HEK293 (cell line): ENCODE data around the gene MACROD1.

Experiments used
- CTCF ChIA-PET: fragments of 350-600 bp; formaldehyde crosslinking; extraction: SDS; loops from one replicate; lab custom pipeline; 2021; ENCODE audit warnings: antibody characterized with exemption; lab: Yijun Ruan, JAX
- POLR2A ChIA-PET: fragments of 300-600 bp; formaldehyde crosslinking; extraction: SDS; loops from one replicate; lab custom pipeline; 2020; ENCODE audit warnings: antibody characterized with exemption, inconsistent platforms; lab: Yijun Ruan, JAX
- H3K27ac ChIP-seq: fragments of 200-500 bp; sonication (Bioruptor generic); 2 replicates; pipeline ENCODE4 v1.5.1; 2014; ENCODE audit warnings: low read depth, low read length, control low read depth, inconsistent platforms; ENCODE audit errors: extremely low read depth
- H3K36me3 ChIP-seq, 2 experiments: fragments of 200-500 bp in 1 of 2; sonication (Bioruptor generic) in 1 of 2; 1 replicate in 1 of 2; 2 replicates in 1 of 2; pipeline ENCODE4 v1.5.1; 2014 to 2017; ENCODE audit warnings: inconsistent platforms in 2 of 2, low read length in 2 of 2; ENCODE audit not compliant: control insufficient read depth in 2 of 2, insufficient read depth in 1 of 2
- H3K4me1 ChIP-seq: fragments of 200-500 bp; sonication (Bioruptor generic); 2 replicates; pipeline ENCODE4 v1.5.1; 2014; ENCODE audit warnings: mild to moderate bottlenecking, low read length, inconsistent platforms; ENCODE audit not compliant: control insufficient read depth, insufficient read depth
- H3K4me3 ChIP-seq: 2 replicates; pipeline ENCODE4 v1.5.1; 2011; ENCODE audit warnings: low read depth, mild to moderate bottlenecking, control low read depth, low read length, moderate library complexity
- H3K9me3 ChIP-seq: fragments of 200-500 bp; sonication (Bioruptor generic); 2 replicates; pipeline ENCODE4 v1.5.1; 2014; ENCODE audit warnings: low read depth, low read length, inconsistent platforms; ENCODE audit not compliant: control insufficient read depth, insufficient read depth
- GLIS2 ChIP-seq: fragments of 450-650 bp; formaldehyde crosslinking; IDR thresholded peaks from 2 replicates; pipeline ENCODE4 v1.5.1; 2016; ENCODE audit warnings: missing biosample characterization, missing genetic modification characterization
- IKZF3 ChIP-seq: fragments of 450-650 bp; IDR thresholded peaks from 2 replicates; pipeline ENCODE4 v1.5.0; 2018; ENCODE audit warnings: missing biosample characterization, mild to moderate bottlenecking, missing genetic modification characterization, moderate library complexity
- KLF8 ChIP-seq: fragments of 450-650 bp; formaldehyde crosslinking; IDR thresholded peaks from 2 replicates; pipeline ENCODE4 v1.5.1; 2016; ENCODE audit warnings: missing biosample characterization, missing genetic modification characterization
- PRDM1 ChIP-seq: fragments of 450-650 bp; formaldehyde crosslinking; IDR thresholded peaks from 2 replicates; pipeline ENCODE4; 2016; ENCODE audit warnings: missing biosample characterization, missing genetic modification characterization
- SETDB1 ChIP-seq: IDR thresholded peaks from one replicate; pipeline ENCODE4 v1.6.1; 2017; ENCODE audit warnings: mild to moderate bottlenecking, low read length, moderate library complexity, mixed read lengths; ENCODE audit not compliant: insufficient read length
- TRIM28 ChIP-seq: IDR thresholded peaks from 2 replicates; pipeline ENCODE4 v1.6.1; 2011; ENCODE audit warnings: low read length, control low read depth, borderline replicate concordance
- ZBTB20 ChIP-seq: fragments of 450-650 bp; formaldehyde crosslinking; IDR thresholded peaks from 2 replicates; pipeline ENCODE4 v1.5.1; 2016; ENCODE audit warnings: missing biosample characterization, missing genetic modification characterization
- ZFHX2 ChIP-seq: fragments of 450-650 bp; formaldehyde crosslinking; conservative IDR thresholded peaks from 2 replicates; pipeline ENCODE4 v1.5.1; 2016; ENCODE audit warnings: missing biosample characterization, missing genetic modification characterization
- ZNF114 ChIP-seq: fragments of 450-650 bp; formaldehyde crosslinking; IDR thresholded peaks from 2 replicates; pipeline ENCODE4 v1.5.0; 2017; ENCODE audit warnings: missing biosample characterization, missing genetic modification characterization
- ZNF202 ChIP-seq: fragments of 450-650 bp; formaldehyde crosslinking; IDR thresholded peaks from 2 replicates; pipeline ENCODE4 v1.5.1; 2016; ENCODE audit warnings: missing biosample characterization, missing genetic modification characterization, borderline replicate concordance
- ZNF211 ChIP-seq: fragments of 450-650 bp; formaldehyde crosslinking; IDR thresholded peaks from 2 replicates; pipeline ENCODE4 v1.5.1; 2016; ENCODE audit warnings: low read depth, missing biosample characterization, missing genetic modification characterization
- ZNF341 ChIP-seq: fragments of 450-650 bp; formaldehyde crosslinking; IDR thresholded peaks from 2 replicates; pipeline ENCODE4; 2016; ENCODE audit warnings: low read depth, missing biosample characterization, missing genetic modification characterization
- ZNF544 ChIP-seq: fragments of 450-650 bp; formaldehyde crosslinking; IDR thresholded peaks from 2 replicates; pipeline ENCODE4 v1.5.0; 2017; ENCODE audit warnings: missing biosample characterization, missing genetic modification characterization
- ZNF561 ChIP-seq: fragments of 450-650 bp; IDR thresholded peaks from 2 replicates; pipeline ENCODE4 v1.5.1; 2018; ENCODE audit warnings: missing biosample characterization, missing genetic modification characterization, borderline replicate concordance
- ZNF654 ChIP-seq: fragments of 450-650 bp; formaldehyde crosslinking; IDR thresholded peaks from 2 replicates; pipeline ENCODE4 v1.5.1; 2016; ENCODE audit warnings: low read depth, missing biosample characterization, missing genetic modification characterization
- ZNF670 ChIP-seq: fragments of 450-650 bp; formaldehyde crosslinking; IDR thresholded peaks from 2 replicates; pipeline ENCODE4 v1.5.1; 2016; ENCODE audit warnings: missing biosample characterization, missing genetic modification characterization, low read depth
- ZNF777 ChIP-seq: fragments of 450-650 bp; formaldehyde crosslinking; IDR thresholded peaks from 2 replicates; pipeline ENCODE4 v1.5.1; 2017; ENCODE audit warnings: missing biosample characterization, missing genetic modification characterization, borderline replicate concordance
- TF ChIP-seq, protein P1 (sequence below): fragments of 450-650 bp; formaldehyde crosslinking; IDR thresholded peaks from 2 replicates; pipeline ENCODE4 v1.5.1; 2016; ENCODE audit warnings: missing biosample characterization, missing genetic modification characterization
- TF ChIP-seq, protein P2 (sequence below): fragments of 450-650 bp; formaldehyde crosslinking; IDR thresholded peaks from 2 replicates; pipeline ENCODE4 v1.5.1; 2016; ENCODE audit warnings: missing biosample characterization, missing genetic modification characterization
- TF ChIP-seq, protein P3 (sequence below): fragments of 450-650 bp; formaldehyde crosslinking; IDR thresholded peaks from 2 replicates; pipeline ENCODE4 v1.5.1; 2016; ENCODE audit warnings: missing biosample characterization, missing genetic modification characterization

The MACROD1 gene

DNA sequence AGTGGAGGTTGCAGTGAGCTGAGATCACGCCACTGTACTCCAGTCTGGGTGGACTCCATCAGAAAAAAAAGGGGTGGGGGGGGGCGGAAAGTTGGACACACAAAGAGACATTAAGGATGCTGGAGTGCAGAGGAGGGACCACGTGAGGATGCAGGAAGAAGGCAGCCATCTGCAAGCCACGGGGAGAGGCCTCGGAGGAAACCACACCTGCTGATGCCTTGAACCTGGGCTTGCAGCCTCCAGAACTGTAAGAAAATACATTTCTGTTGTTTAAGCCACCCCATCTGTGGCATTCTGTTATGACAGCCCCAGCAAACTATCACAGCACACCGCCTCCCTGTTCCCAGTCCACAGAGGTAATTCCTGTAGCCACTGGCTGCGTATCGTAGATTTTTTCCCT, 10.8 kb upstream of the MACROD1 start (continued):
- TF ChIP-seq ZNF114 (tag by site-specific recombination) (no peak), ZNF341 (tag by site-specific recombination) (no peak), IKZF3 (no peak), ZNF654 (no peak), ZFHX2 (tag by site-specific recombination) (no peak)

DNA sequence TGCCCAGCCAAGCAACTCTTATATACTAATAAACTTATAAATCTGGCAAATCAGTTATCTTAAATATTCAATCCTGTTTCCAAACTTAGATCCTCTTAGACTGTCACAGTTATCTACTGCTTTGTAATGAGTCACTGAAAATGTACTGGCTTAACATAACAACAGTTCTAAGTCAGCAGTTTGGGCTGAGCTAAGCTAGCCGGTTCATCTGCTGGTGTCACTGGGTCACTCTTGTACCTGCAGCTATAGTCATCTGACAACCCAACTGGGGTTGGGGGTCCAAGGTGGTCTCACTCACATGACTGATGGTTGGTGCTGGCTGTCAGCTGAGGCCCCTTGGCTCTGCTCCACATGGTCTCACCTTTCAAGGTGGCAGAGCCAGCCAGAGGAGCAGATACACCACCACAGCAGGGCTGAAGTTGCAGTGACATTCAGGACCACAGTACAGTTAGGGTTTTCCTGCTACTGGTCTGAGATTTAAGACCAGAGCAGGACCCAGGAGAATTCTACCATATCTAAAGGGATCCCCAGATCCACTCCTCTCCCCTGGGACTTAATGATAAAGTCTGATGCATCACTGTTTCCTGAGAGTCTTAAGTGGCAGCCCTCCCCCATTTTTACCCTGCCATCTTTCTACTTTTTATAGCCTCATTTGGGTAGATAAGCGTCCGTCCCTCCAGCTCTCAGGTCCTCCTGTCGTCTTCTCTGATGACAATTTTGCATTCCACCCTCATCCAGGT, 7.9 kb upstream of the MACROD1 start:
- no peaks in the 10 kb centered on the region for H3K9me3 ChIP-seq
- no peak overlapping the region for H3K27ac ChIP-seq
- CTCF ChIA-PET, result no interaction called here
- POLR2A ChIA-PET, result interaction anchor here (3.0 kb wide), 1 partner anchor 12 kb away, joined by 15 read pairs; the partner anchor contains the start of gene STIP1
- H3K4me1 ChIP-seq, result no peaks in the 10 kb centered on the region
- TF ChIP-seq ZNF670 (tag by site-specific recombination) (no peak), ZNF777 (tag by site-specific recombination) (no peak), TRIM28 (peak; percentile 93; the same call in 1 of the 2 replicates), ZNF211 (tag by site-specific recombination) (no peak), SETDB1 (peak; percentile 59), KLF8 (tag by site-specific recombination) (0 out of 2 replicates have a peak, but pooled peaks have one; percentile 17)
- no peak overlapping the region for H3K4me3 ChIP-seq
- H3K36me3 ChIP-seq, result peaks cover 0 to 5% of the 10 kb centered on the region in 2 experiments; a peak in 1 of 3 replicates

DNA sequence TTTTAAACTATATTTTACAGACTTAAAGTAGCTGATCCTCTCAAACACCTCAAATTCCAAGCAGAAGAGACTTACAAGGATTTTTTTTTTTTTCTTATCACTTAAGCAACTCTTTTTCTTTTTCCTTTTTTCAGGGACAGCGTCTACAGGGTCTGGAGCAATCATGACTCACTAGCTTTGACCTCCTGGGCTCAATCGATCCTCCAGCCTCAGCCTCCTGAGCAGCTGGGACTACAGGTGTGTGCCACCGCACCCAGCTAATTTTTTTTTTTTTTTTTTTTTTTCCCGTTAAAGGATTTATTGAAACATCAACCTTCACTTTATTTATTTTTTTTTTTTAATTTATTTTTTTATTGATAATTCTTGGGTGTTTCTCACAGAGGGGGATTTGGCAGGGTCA, 4.5 kb upstream of the MACROD1 start:
- TF ChIP-seq ZNF202 (tag by site-specific recombination) (no peak), ZNF544 (tag by site-specific recombination) (no peak), PRDM1 (no peak), ZNF561 (tag by site-specific recombination) (no peak)
- TF ChIP-seq, protein P1, sequence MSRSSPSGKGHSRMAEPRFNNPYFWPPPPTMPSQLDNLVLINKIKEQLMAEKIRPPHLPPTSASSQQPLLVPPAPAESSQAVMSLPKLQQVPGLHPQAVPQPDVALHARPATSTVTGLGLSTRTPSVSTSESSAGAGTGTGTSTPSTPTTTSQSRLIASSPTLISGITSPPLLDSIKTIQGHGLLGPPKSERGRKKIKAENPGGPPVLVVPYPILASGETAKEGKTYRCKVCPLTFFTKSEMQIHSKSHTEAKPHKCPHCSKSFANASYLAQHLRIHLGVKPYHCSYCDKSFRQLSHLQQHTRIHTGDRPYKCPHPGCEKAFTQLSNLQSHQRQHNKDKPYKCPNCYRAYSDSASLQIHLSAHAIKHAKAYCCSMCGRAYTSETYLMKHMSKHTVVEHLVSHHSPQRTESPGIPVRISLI (tag by site-specific recombination), result peak; percentile 53; the same call in 1 of the 2 replicates
- TF ChIP-seq, all 188 proteins: peak for 1
- ChIA-PET CTCF (interaction anchor here (1.2 to 1.3 kb wide), 2 partner anchors 23 to 25 kb away, joined by 3 to 6 read pairs; no protein-coding TSS in a partner anchor), POLR2A (interaction anchor here (0.5 to 1.6 kb wide), 5 partner anchors 11 to 177 kb away, joined by 3 to 4 read pairs (median 4); partner anchors contain the start of gene STIP1)
- H3K4me1 ChIP-seq, result no peaks in the 10 kb centered on the region
- no peaks in the 10 kb centered on the region for H3K36me3 ChIP-seq
- H3K4me3 ChIP-seq, result no peak overlapping the region
- no peaks in the 10 kb centered on the region for H3K9me3 ChIP-seq
- no peak overlapping the region for H3K27ac ChIP-seq

DNA sequence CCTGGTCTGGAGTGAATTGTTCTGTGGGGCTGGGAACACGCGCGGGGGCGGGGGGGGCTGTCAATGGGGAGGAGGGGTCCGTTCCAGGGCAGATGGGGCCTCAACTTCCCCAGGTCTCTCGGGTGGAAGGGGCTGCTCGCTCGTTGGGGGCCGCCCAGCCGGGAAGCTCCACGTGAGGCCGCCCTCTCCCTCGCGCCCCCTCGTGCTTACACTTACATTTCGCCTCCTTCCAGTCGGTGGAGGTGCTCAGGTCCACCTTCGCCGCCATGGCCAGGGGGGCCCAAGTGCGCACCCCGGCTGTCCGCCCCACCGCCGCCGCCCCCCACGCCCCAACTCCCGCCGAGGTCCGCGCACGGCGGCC, 452 bp downstream of the MACROD1 start:
- CTCF ChIA-PET, result interaction anchor here (0.6 to 0.9 kb wide), 3 partner anchors 15 to 1706 kb away, joined by 3 to 5 read pairs (median 4); no protein-coding TSS in a partner anchor
- TF ChIP-seq, protein P2, sequence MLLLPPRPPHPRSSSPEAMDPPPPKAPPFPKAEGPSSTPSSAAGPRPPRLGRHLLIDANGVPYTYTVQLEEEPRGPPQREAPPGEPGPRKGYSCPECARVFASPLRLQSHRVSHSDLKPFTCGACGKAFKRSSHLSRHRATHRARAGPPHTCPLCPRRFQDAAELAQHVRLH (tag by site-specific recombination), result no peak
- TF ChIP-seq, protein P3, sequence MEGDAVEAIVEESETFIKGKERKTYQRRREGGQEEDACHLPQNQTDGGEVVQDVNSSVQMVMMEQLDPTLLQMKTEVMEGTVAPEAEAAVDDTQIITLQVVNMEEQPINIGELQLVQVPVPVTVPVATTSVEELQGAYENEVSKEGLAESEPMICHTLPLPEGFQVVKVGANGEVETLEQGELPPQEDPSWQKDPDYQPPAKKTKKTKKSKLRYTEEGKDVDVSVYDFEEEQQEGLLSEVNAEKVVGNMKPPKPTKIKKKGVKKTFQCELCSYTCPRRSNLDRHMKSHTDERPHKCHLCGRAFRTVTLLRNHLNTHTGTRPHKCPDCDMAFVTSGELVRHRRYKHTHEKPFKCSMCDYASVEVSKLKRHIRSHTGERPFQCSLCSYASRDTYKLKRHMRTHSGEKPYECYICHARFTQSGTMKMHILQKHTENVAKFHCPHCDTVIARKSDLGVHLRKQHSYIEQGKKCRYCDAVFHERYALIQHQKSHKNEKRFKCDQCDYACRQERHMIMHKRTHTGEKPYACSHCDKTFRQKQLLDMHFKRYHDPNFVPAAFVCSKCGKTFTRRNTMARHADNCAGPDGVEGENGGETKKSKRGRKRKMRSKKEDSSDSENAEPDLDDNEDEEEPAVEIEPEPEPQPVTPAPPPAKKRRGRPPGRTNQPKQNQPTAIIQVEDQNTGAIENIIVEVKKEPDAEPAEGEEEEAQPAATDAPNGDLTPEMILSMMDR (tag by site-specific recombination), result peak; percentile 59
- TF ChIP-seq GLIS2 (tag by site-specific recombination), result peak; percentile 80
- no peak for TF ChIP-seq ZBTB20 (tag by site-specific recombination)
- H3K27ac ChIP-seq, result peak overlapping the region; percentile 47; the same call in 1 of the 2 replicates
- no peaks in the 10 kb centered on the region for H3K9me3 ChIP-seq
- 0 out of 2 replicates have a peak, but pooled peaks cover 2% of the 10 kb centered on the region for H3K4me1 ChIP-seq
- POLR2A ChIA-PET, result interaction anchor here (0.6 to 2.9 kb wide), 4 partner anchors 20 to 191 kb away, joined by 3 to 20 read pairs (median 4); partner anchors contain the start of genes COX8A and STIP1
- peak overlapping the region; percentile 59 for H3K4me3 ChIP-seq
- peaks cover 0 to 2% of the 10 kb centered on the region in 2 experiments; a peak in 1 of 3 replicates for H3K36me3 ChIP-seq
